CD4-positive, alpha-beta T cell treated with Interleukin-17A for 1 hour (primary cell): ENCODE data around the gene OR10H5.
"Not testable (repeated sequence)": the region's sequence is repeated elsewhere in the genome, so short reads cannot be mapped to it uniquely, and the experiment has no call there.

ENCODE experiments used
- DNase-seq: peaks from one replicate; pipeline ENCODE4 v3.0.0-alpha.2; 2020

OR10H5 gene

DNA sequence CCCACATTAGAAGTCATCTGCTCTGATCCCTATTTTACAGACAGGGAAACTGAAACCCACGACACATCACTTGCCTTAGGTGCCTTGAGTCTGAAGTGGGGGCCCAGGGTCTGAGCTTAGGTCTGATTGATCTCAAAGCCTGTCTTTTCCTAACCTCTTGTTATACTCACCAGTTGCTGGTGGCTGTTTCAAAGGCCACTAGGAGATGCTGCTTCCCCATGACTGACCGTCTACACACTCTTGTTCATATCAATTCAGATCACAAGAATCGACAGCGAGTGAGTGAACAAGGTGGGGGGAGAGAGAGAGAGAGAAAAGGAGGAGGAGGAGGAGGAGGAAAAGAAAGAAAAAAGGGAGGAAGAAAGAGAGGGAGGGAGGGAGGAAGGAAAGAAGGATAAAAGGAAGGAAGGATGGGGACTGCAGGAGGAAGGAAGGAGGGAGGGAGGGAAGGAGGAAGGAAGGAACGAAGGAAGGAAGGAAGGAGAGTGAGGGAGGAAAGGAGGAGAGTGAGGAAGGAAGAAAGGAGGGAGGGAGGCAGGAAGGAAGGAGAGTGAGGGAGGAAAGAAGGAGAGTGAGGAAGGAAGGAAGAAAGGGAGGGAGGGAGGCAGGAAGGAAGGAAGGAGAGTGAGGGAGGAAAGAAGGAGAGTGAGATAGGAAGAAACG, 24.7 kb downstream of the OR10H5 start:
- peak; percentile 57 for DNase-seq

DNA sequence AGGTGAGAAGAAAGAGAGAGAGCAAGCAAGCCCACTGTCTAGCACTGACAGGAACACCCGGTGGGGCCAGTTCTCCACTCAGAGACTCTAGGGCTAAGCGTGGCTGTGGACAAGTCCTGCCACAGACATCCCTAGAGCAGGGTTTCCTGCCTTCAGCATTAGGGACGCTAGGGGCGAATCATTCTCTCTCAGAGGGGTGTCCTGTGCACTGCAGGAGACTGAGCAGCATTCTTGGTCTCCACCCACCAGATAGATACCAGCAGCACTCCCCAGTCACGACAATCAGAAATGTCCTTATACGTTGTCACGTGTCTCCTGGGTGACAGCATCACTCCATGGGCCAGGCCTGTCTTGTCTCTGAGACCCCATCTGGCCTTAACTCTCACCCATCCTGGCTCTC, 26.5 kb downstream of the OR10H5 start:
- DNase-seq: no peak

DNA sequence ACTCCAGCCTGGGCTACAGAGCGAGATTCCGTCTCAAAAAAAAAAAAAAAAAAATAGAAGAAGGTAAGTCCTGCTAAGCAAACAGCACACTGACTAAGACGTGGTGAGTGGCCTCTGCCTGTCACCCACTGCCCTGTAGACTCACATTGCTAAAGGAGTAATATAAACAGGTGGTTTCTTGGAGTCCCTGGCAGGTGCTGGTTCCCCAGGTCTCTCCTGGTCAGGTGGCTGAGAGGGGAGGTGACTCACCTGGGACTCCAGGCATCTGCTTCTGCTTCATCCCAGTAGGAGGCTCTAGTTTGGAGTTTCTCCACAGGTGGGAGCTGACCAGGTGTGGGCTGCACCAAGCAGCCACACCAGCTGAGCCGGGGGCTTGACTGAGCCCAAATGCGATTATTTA, 27.8 kb downstream of the OR10H5 start, which contains the start of gene OR10H1:
Gene OR10H1 (minus strand): TSS at position 359 of the 400 bp plus-strand sequence. CDS start 7,627 bp downstream, outside the sequence.
- no peak for DNase-seq

DNA sequence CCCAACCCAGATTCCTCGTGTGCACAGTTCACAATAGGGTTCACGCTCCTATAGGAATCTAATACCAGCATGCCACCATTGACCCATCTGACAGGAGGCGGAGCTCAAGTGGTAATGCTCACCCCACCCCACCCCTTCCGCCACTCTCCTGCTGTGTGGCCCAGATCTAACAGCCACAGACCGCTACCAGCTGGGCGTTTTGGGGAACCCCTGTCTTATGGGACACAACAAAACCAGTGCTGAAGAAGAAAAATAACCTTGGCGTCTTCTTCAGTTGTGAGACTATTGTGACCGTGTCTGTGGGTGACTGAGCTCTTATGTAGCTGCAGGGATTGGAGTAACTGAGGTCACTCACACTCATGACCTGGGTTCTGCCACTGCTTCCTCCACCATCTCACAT, 33.2 kb downstream of the OR10H5 start:
- peak; percentile 41 for DNase-seq

DNA sequence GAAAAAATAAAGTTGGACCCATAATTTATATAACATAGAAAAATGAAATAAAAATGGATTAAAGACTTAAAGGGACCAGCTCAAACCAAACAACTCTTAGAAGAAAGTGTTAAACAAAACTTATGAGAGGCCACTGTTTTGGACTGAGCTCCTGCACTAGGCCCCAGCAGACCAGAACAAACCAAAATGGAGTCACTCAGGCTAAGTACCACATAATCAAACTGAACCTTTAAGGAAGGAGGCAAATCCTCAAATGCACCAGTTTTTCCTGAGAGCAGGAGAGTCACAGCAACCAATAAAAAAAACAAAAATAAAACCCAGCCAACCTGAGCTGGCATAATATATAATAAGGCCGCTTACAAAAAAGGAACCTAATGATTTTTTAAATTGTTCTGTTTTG, 38.3 kb downstream of the OR10H5 start:
- no peak for DNase-seq

GRCh38 chr19:15828121-15828610, 40.7 kb downstream of the OR10H5 start:
- DNase-seq: no peak

DNA sequence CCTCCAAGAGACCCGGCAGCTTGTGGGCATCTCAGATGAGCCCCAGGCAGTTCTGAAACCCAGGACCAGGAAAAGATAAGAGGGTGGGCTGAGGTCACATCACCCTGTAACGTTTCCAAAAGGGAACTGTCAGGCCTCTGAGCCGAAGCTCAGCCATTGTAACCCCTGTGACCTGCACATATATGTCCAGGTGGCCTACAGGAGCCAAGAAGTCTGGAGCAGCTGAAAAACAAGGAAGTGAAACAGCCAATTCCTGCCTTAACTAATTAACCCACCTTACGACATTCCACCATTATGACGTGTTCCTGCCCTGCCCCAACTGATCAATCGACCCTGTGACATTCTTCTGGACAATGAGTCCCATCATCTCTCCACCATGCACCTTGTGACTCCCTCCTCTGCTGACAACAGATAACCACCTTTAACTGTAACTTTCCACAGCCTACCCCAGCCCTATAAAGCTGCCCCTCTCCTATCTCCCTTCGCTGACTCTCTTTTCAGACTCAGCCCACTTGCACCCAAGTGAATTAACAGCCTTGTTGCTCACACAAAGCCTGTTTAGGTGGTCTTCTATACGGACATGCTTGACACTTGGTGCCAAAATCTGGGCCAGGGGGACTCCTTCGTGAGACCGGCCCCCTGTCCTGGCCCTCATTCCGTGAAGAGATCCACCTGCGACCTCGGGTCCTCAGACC, 41.3 kb downstream of the OR10H5 start:
- not testable (repeated sequence) for DNase-seq

DNA sequence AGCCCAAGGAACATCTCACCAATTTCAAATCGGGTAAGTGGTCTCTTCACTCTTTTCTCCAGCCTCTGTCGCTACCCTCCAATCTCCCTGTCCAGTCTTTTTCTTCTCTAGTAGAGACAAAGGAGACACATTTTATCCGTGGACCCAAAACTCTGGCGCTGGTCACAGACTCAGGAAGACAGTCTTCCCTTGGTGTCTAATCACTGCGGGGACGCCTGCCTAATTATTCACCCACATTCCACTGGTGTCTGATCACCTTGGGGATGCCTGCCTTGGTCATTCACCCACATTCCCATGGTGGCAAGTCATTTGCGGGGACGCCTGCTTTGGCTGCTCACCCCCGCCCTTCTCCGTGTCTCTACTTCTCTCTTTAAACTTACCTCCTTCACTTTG, 41.8 kb downstream of the OR10H5 start:
- DNase-seq: no peak

GRCh38 chr19:15829786-15830185, 42.3 kb downstream of the OR10H5 start:
- DNase-seq: no peak

GRCh38 chr19:15831626-15832025, 44.2 kb downstream of the OR10H5 start:
- no peak for DNase-seq

GRCh38 chr19:15834232-15834631, 46.8 kb downstream of the OR10H5 start:
- not testable (repeated sequence) for DNase-seq

- DNase-seq: peak; percentile 88
Observed at GRCh38 chr19:15835565-15836329, 48.3 kb downstream of the OR10H5 start.

- DNase-seq: peak; percentile 97
Observed at GRCh38 chr19:15836330-15837220, 49.1 kb downstream of the OR10H5 start.

GRCh38 chr19:15837221-15837731, 49.8 kb downstream of the OR10H5 start:
- DNase-seq: no peak

- no peak for DNase-seq
Observed at GRCh38 chr19:15838351-15838750, 50.9 kb downstream of the OR10H5 start.

GRCh38 chr19:15839888-15840287, 52.4 kb downstream of the OR10H5 start:
- not testable (repeated sequence) for DNase-seq

GRCh38 chr19:15840833-15841232, 53.4 kb downstream of the OR10H5 start:
- no peak for DNase-seq

DNA sequence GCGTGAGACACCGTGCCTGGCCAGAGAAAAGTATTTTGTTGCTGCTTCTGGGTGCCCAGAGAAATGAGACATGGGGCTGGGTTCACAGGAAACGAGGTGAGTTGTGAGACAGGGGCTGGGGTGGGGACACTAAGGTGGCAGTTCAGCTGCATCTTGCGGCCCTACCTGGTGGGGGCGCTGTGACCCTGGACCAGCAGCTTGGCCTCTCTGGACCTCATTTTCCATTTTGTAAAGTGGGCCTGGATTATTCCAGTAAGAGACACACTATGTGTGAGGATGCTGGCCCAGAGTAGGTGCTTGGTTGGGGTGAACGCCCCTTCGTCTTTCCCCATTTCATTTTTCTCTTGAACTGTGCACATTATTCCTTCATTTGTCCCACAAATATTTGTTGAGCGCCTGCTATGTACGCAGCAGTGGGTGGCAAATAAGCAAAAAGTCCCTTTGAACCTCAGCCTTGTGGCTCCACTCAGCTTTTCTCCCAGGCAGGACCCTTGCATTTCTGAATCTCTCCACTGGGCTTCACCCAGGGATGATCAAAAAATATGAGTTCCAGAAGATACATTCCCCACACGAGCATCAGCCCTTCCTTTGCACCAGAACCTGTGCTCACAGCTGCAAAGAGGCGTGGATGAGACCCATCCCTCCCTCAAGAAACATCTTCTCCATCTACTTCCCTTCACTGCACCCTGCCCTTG, 54.6 kb downstream of the OR10H5 start:
- no peak for DNase-seq

DNA sequence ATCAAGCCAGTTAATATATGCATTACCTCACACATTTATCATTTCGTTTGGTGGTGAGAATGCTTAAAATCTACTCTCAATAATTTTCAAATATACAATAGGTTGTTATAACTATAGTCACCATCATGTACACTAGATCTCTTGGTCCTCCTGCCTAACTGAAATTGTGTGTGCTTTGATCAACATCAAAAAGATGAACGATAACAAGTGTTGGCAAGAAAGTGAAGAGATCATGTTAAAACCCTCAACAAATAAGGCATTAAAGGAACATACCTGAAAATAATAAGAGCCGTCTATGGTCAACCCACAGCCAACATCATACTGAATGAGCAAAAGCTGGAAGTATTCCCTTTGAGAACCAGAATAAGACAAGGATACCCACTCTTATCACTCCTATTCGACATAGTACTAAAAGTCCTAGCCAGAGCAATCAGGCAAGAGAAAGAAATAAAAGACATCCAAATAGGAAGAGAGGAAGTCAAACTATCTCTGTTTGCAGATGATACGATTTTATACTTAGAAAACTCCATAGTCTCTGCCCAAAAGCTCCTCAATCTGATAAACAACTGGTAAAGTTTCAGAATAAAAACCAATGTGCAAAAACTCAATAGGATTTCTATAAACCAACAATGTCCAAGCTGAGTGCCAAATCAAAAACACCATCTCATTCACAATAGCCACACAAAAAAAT, 55.9 kb downstream of the OR10H5 start:
- DNase-seq: no peak

- DNase-seq: not testable (repeated sequence)
Observed at GRCh38 chr19:15843894-15844222, 56.4 kb downstream of the OR10H5 start.

DNA sequence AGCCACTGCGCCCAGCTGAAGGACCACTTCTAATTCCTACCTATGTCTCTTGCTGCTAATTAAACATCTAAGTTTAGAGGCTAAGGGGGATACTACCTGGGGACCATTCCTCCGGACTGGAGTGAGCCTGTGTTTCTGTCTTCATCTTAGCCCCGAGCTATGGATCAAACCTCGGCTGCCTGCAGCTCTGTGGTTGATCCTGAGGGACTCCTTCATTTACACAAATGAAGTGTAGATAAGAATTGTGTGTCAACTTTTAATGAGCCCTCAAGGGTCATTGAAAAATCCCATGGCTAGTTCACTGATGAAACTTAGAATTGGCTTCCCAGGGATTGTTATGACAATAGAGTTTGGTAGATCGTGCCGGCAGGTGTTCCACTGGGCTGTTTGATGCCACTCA, 59.5 kb downstream of the OR10H5 start:
- DNase-seq: no peak
